HepG2 (cell line): ENCODE results near the gene KIRREL2.

Experiments used
- CHD2 ChIP-seq: IDR thresholded peaks from 2 replicates; pipeline ENCODE4 v1.6.1; 2011; ENCODE audit warnings: low read depth, low read length, improper control_type of control experiment
- EZH2 ChIP-seq: conservative IDR thresholded peaks from 2 replicates; pipeline ENCODE4 v1.6.1; 2012; ENCODE audit warnings: mild to moderate bottlenecking, low read depth, low read length, moderate library complexity
- KLF13 ChIP-seq: sonication (generic); formaldehyde crosslinking; IDR thresholded peaks from 2 replicates; pipeline ENCODE4 v1.4.0; 2020; ENCODE audit warnings: mild to moderate bottlenecking, missing genetic modification reagents
- MTA3 ChIP-seq: sonication (generic); formaldehyde crosslinking; IDR thresholded peaks from 2 replicates; pipeline ENCODE4 v1.4.0; 2020; ENCODE audit warnings: missing genetic modification reagents
- NR2C2 ChIP-seq: sonication (generic); formaldehyde crosslinking; IDR thresholded peaks from 2 replicates; pipeline ENCODE4 v1.4.0; 2020; ENCODE audit warnings: missing genetic modification reagents, mild to moderate bottlenecking, moderate library complexity, borderline replicate concordance
- SNRNP70 ChIP-seq: fragments of 200-400 bp; formaldehyde crosslinking; IDR thresholded peaks from 2 replicates; pipeline ENCODE4 v1.6.1; 2017; ENCODE audit warnings: mild to moderate bottlenecking, low read depth, low read length, moderate library complexity
- SRF ChIP-seq: IDR thresholded peaks from 2 replicates; pipeline ENCODE4 v1.6.1; 2011; ENCODE audit warnings: mild to moderate bottlenecking, low read depth, low read length, moderate library complexity
- YY1 ChIP-seq: IDR thresholded peaks from 2 replicates; pipeline ENCODE4 v1.6.1; 2011; ENCODE audit warnings: low read length, low read depth, moderate library complexity, mild to moderate bottlenecking; ENCODE audit not compliant: insufficient read depth, insufficient replicate concordance
- ZFP36 ChIP-seq: fragments of 150-350 bp; IDR thresholded peaks from 2 replicates; pipeline ENCODE4 v1.6.1; 2018; ENCODE audit warnings: borderline replicate concordance, low read length, low read depth; ENCODE audit not compliant: partially characterized antibody
- ZNF703 ChIP-seq: sonication (generic); formaldehyde crosslinking; IDR thresholded peaks from 2 replicates; pipeline ENCODE4 v1.5.1; 2020; ENCODE audit warnings: missing genetic modification reagents, mild to moderate bottlenecking, moderate library complexity, borderline replicate concordance
- ZSCAN20 ChIP-seq: sonication (generic); formaldehyde crosslinking; IDR thresholded peaks from 2 replicates; pipeline ENCODE4 v1.4.0; 2020; ENCODE audit warnings: missing genetic modification reagents, mild to moderate bottlenecking, borderline replicate concordance
- TF ChIP-seq, protein P1 (sequence below): sonication (generic); formaldehyde crosslinking; IDR thresholded peaks from 2 replicates; pipeline ENCODE4 v1.5.0; 2020; ENCODE audit warnings: mild to moderate bottlenecking, missing genetic modification reagents, moderate library complexity
- TF ChIP-seq, protein P2 (sequence below): sonication (generic); formaldehyde crosslinking; IDR thresholded peaks from 2 replicates; pipeline ENCODE4 v1.8.1; 2023; ENCODE audit warnings: mild to moderate bottlenecking, missing genetic modification reagents, borderline replicate concordance
- TF ChIP-seq, protein P3 (sequence below): IDR thresholded peaks from 2 replicates; pipeline ENCODE4 v1.6.1; 2016; ENCODE audit warnings: low read depth

DNA sequence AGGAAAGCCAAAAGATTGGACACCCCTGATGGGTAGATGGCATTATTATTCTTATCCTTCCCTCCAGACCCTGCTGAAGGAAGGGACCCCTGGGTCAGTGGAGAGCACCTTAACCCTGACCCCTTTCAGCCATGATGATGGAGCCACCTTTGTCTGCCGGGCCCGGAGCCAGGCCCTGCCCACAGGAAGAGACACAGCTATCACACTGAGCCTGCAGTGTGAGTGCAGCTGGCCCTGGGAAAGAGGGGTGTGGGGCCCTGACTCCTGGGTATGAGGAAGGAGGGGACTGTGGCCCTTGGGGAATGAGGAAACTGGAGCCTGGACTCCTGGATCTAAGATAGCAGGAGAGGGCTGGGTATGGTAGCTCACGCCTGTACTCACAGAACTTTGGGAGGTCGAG is 2.7 kb downstream of the KIRREL2 start:
- TF ChIP-seq, protein P1, sequence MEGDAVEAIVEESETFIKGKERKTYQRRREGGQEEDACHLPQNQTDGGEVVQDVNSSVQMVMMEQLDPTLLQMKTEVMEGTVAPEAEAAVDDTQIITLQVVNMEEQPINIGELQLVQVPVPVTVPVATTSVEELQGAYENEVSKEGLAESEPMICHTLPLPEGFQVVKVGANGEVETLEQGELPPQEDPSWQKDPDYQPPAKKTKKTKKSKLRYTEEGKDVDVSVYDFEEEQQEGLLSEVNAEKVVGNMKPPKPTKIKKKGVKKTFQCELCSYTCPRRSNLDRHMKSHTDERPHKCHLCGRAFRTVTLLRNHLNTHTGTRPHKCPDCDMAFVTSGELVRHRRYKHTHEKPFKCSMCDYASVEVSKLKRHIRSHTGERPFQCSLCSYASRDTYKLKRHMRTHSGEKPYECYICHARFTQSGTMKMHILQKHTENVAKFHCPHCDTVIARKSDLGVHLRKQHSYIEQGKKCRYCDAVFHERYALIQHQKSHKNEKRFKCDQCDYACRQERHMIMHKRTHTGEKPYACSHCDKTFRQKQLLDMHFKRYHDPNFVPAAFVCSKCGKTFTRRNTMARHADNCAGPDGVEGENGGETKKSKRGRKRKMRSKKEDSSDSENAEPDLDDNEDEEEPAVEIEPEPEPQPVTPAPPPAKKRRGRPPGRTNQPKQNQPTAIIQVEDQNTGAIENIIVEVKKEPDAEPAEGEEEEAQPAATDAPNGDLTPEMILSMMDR: no peak
- TF ChIP-seq ZSCAN20 (CRISPR knock-in tag): no peak
- no peak for TF ChIP-seq SNRNP70
- TF ChIP-seq KLF13 (CRISPR knock-in tag): no peak
- no peak for TF ChIP-seq YY1
- TF ChIP-seq NR2C2 (CRISPR knock-in tag): no peak
- TF ChIP-seq, protein P2, sequence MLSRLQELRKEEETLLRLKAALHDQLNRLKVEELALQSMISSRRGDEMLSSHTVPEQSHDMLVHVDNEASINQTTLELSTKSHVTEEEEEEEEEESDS (CRISPR knock-in tag): no peak
- TF ChIP-seq CHD2: no peak
- no peak for TF ChIP-seq ZNF703 (CRISPR knock-in tag)
- TF ChIP-seq EZH2: no peak
- TF ChIP-seq MTA3 (CRISPR knock-in tag): no peak
- TF ChIP-seq, protein P3, sequence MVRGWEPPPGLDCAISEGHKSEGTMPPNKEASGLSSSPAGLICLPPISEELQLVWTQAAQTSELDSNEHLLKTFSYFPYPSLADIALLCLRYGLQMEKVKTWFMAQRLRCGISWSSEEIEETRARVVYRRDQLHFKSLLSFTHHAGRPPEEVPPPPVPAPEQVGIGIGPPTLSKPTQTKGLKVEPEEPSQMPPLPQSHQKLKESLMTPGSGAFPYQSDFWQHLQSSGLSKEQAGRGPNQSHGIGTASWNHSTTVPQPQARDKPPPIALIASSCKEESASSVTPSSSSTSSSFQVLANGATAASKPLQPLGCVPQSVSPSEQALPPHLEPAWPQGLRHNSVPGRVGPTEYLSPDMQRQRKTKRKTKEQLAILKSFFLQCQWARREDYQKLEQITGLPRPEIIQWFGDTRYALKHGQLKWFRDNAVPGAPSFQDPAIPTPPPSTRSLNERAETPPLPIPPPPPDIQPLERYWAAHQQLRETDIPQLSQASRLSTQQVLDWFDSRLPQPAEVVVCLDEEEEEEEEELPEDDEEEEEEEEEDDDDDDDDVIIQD (CRISPR knock-in tag): no peak
- TF ChIP-seq ZFP36: no peak
- TF ChIP-seq SRF: no peak
